GM18873 (cell line): ENCODE data around the gene LUZP1.
"Not testable (repeated sequence)": the region's sequence is repeated elsewhere in the genome, so short reads cannot be mapped to it uniquely, and the experiment has no call there.

Experiments
- ATAC-seq: cut with Tn5 transposase; IDR thresholded peaks from one replicate; pipeline ENCODE4 v1.9.1; 2021; ENCODE audit warnings: mild to moderate bottlenecking, moderate library complexity, moderate number of reproducible peaks; ENCODE audit not compliant: unreplicated experiment, low FRiP score

Gene LUZP1

DNA sequence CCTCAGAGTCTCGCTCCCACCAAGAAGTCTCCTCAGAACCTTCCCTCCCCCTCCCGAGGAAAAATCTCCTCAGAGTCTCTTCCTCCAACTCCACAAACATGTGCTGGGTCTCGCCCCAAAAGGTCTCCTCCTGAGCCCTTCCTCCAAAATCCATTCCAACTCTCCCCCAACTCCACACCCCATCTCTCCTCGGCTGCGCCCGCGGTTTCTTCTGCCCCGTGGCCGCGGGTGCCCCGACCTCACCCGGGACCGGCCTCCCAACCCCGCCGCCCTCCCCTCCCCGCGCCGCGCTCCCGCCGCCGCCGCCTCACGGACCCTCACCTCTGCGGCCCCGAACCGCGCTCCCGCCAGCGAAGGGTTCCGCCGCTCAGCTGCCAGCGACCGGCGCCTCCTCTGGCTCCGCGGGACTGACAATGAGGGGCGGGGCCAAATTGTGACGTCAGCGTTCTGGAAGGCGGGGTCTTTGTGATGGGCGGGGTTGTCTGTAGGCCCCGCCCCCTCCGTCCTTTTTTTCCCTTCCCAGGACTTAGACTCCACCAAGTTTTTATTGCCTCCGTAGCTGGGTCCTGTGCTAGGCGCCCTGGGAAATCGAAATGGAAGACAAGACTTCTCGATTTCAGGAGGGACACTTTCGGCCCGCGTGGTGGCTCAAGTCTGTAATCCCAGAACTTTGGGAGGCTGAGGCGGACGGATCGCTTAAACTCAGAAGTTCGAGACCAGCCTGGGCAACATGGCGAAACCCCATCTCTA, at the start of gene LUZP1:
Gene LUZP1, minus strand, starts transcription at position 412 of the 750 bp plus-strand sequence.
- peak; percentile 45 for ATAC-seq

DNA sequence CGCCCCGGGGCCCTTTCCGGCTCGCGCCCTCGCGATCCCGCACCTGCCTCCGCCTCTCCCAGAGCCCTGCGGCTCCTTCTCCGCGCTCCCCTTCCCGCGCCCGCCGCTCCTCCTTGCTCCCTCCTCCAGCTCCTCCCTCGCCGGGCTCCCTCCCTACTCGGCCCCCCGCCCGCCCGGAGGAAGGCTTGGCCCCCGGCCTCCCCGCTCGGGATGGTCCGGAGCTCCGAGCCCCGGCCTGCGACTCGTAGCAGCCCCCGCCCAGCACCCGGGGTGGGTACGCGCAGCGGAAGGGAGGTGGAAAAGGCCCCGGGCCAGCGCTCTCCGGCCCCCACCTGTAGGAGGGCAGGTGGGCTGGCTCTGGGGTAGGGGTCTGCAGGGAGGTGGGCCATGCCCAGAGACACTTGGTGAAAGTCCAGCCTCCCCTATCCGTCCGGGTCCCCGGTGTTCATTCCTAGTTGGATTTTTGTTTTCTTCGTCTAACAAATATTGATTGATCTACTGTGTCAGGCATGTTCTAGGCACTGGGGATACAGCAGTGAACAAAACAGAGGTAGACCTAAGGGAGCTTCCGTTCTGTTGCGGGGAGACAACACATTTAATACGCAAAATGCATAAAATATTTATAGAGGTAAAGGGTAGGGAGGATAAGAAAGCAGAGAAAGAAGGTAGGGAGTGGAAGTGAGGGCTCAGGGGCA, 48.9 kb upstream of the LUZP1 start, which contains the start of gene HTR1D:
Gene HTR1D, minus strand, starts transcription at position 82 of the 695 bp plus-strand sequence. CDS start 23,283 bp downstream, outside the sequence.
- ATAC-seq = no peak

- ATAC-seq = no peak
Measured at GRCh38 chr1:23216771-23217420, 48.2 kb upstream of the LUZP1 start.

DNA sequence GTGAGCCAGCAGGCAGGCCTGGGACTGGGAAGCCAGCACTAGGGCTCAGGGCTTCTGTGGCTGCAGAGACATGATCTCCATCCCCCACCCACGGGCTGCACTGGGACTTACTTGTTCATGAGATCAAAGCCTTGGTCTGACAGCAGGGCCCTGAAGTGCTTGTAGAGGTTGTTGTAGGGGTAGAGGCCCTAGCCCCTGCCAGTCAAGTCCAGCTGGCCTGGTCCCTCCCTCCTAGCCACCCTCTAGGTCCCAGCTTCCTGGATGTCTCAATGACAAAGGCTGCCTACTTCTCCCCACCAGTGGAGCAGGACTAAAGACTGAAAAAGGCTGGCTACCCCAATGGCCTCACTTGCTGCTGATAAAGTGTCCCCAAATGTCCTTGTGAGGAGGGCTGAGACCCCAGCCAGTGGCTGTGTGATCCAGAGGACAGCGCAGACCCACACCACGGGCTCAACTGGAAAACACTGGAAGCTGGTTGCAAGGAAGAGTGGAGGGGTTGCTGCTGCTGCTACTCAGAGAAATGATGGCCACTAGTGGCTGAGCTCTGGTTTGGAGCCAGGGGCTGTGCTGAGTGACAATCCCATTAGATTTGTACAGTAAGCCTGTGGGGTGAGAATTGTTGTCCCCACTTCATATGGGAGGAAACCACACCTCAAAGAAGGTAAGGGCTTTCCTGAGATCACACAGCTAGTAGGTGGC, 47.2 kb upstream of the LUZP1 start:
- ATAC-seq = no peak

GRCh38 chr1:23215291-23215690, 46.6 kb upstream of the LUZP1 start:
- ATAC-seq = no peak

DNA sequence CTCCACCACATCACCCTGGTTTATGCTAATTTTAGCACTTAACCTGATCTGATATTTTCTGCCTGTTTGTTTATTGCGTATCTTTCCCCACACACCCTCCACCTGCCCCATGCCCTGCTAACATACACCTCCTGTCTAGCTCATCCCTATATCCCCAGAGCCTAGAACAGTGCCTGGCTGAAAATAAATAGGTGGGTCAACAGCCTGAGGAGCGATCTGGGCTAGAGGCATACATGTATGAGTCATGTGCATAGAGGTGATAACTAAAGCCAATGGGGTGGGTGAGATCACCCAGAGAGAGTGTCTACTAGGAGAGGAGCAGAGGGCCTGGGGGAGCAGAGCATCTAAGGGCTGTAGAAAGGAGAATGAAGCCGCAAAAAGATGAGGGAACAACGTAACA, 46.0 kb upstream of the LUZP1 start:
- ATAC-seq = no peak

DNA sequence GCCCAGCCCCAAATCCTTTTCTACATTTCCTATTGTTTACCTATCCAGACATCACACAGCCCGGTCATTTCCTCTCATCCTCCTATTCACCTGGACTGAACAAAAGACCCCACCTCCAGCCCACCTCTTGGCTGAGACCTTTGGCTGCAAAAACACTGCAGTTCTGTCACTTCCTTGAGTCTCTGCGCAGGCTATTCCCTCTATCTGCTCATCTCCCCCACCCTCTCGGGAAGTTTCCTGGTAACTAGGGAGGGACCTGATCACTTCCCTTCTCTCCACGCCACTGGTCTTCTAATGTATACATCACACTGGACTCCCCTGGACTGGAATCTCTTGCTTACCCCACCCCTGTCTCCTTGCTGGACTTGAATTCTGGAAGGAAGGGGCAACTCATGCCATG, 43.3 kb upstream of the LUZP1 start:
- no peak for ATAC-seq

- ATAC-seq = no peak
Measured at GRCh38 chr1:23210963-23211362, 42.3 kb upstream of the LUZP1 start.

GRCh38 chr1:23210351-23210785, 41.7 kb upstream of the LUZP1 start:
- no peak for ATAC-seq

- ATAC-seq = no peak
Measured at GRCh38 chr1:23209770-23210169, 41.1 kb upstream of the LUZP1 start.

DNA sequence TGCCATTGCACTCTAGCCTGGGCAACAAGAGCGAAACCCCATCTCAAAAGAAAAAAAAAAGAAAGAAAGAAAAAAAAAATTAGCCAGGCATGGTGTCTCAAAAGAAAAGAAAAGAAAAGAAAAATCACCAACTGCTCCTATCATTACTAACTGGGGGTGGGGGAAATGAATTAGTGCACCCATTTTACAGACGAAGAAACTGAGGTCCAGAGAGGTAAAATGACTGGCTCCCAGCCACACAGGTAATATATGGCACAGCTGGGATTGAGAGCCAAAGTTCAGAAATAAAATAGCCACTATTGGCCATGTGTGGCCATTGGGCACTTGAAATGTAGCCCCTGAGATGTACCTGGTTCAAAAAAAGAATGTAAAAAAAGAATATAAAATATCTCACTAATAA, 39.9 kb upstream of the LUZP1 start:
- ATAC-seq = no peak

GRCh38 chr1:23207733-23208132, 39.1 kb upstream of the LUZP1 start:
- ATAC-seq = not testable (repeated sequence)

GRCh38 chr1:23202263-23202749, 33.6 kb upstream of the LUZP1 start:
- no peak for ATAC-seq

- no peak for ATAC-seq
Measured at GRCh38 chr1:23200883-23201282, 32.2 kb upstream of the LUZP1 start.

- ATAC-seq = no peak
Measured at GRCh38 chr1:23198373-23198772, 29.7 kb upstream of the LUZP1 start.

DNA sequence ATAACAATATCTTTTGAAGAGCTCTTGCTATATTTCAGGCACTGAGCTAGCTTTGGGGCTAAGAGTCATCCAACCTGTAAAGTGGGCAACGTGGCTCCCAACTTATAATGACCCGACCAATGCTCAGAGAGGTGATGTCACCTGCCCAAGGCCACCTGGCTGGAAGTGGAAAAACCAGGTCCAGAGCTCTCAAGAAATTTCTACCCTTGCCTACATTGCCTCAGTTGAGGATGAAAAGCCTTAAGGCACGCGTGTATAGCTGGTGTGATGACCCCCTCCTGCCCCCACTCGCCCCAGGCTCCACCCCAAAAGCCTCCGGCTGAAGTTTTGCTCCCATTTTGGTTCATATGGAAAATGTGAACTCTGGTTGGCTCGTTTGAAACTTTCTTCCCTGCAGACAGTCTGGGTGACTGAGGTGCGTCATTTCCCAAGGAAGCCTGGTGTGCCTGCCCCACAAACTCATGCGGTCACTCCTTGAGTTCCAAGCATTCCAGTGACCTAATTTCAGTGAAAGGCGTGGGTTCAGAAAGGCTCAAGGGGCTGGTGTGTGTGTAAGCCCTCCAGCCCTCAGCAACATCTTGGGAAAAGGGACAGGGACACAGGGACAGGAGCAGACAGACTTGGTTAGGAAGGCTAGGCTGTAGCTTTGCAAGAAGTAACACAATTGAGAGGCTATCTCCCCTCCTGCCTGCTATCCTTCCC, 28.1 kb upstream of the LUZP1 start:
- ATAC-seq = no peak

- no peak for ATAC-seq
Measured at GRCh38 chr1:23194119-23194984, 25.7 kb upstream of the LUZP1 start.

GRCh38 chr1:23193391-23194118, 24.9 kb upstream of the LUZP1 start:
- ATAC-seq = no peak
